Testis (tissue), 2 donors: Measurements from ENCODE around the gene ASIC5.

ENCODE experiments used
- POLR2A ChIP-seq: fragments of 450-650 bp; IDR thresholded peaks from one replicate; pipeline ENCODE4 v1.6.1; 2017; ENCODE audit warnings: antibody characterized with exemption, mild to moderate bottlenecking, moderate library complexity
- TF ChIP-seq, protein P1 (sequence below), 3 experiments: fragments of 450-650 bp in 2 of 3; fragments of 200-600 bp in 1 of 3; sonication (generic) in 1 of 3; IDR thresholded peaks; one replicate each; pipeline ENCODE4 v1.5.1; 2016 to 2019; ENCODE audit warnings: antibody characterized with exemption in 3 of 3, mild to moderate bottlenecking in 2 of 3, moderate library complexity in 1 of 3

DNA sequence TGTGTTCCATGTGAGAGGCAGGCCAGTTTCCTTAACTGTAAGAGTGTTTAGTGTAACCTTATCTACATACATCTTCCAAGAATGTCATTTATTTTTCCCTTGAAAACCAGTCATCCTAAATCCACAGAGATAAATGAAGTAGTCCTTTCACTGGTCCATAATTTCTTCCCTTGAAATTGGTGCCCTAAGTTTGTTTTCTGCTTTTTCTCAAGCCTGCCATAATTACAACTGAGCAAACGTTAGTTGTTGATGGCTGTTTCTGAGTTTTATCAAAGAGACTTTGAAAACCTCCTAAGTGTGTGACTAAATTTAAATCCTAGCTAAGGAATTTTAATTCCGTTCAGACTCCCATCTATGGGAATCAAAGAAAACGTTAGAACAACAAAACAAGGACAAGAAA lies 33.8 kb upstream of the ASIC5 start:
- TF ChIP-seq, protein P1, sequence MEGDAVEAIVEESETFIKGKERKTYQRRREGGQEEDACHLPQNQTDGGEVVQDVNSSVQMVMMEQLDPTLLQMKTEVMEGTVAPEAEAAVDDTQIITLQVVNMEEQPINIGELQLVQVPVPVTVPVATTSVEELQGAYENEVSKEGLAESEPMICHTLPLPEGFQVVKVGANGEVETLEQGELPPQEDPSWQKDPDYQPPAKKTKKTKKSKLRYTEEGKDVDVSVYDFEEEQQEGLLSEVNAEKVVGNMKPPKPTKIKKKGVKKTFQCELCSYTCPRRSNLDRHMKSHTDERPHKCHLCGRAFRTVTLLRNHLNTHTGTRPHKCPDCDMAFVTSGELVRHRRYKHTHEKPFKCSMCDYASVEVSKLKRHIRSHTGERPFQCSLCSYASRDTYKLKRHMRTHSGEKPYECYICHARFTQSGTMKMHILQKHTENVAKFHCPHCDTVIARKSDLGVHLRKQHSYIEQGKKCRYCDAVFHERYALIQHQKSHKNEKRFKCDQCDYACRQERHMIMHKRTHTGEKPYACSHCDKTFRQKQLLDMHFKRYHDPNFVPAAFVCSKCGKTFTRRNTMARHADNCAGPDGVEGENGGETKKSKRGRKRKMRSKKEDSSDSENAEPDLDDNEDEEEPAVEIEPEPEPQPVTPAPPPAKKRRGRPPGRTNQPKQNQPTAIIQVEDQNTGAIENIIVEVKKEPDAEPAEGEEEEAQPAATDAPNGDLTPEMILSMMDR (IDR thresholded peaks at IDR 0.05), result no peak
- no peak for TF ChIP-seq POLR2A
